ENCODE results near the gene PDP2. TPM values are rescaled to one million over a fixed set of nuclear protein-coding genes. Genes with fewer than 3 reads are reported as not detected.
A peak's percentile ranks its signal among the peaks of the same experiment; 100 is the strongest.

Gene PDP2
- total RNA-seq, 1 experiment from 2014 or later, result 23.1 TPM

DNA sequence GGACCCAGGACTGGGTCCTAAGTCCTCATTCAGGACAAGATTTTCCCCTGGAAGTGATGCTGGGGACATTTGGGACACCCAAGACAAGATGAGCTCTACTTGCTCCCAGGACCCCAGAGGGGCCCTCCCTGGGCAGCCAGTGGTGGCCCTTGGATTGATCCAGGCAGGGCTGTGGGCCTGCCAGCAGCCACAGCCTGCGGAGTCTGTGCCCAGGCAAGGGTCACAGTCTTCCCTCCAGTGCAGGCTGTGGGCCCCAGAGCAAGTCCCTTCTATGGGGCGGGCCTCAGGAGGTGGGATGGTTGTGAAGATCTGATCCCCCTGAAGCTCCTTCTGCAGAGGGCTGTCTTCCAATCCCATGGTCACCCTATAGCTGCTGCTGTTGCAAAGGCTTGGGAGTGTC, 23.5 kb upstream of the PDP2 start:
- Mint-ChIP-seq H3K4me1 (no peaks in the 10 kb centered on the region), H3K27ac (peak overlapping the region in 1 of 3 experiments; percentile 62; a peak in 1 of 7 replicates), H3K27me3 (ENCODE audit: low read depth) (peaks cover 2% of the 10 kb centered on the region), H3K9me3 (no peaks in the 10 kb centered on the region), H3K4me3 (no peak overlapping the region), H3K36me3 (ENCODE audit: insufficient read depth in 1 of 3, low read depth in 3 of 3) (no peaks in the 10 kb centered on the region)
- no peak overlapping the region for H2BK20ac ChIP-seq (ENCODE audit: low read depth, low read length, poor library complexity, severe bottlenecking)
- no peak for DNase-seq
- no peaks in the 10 kb centered on the region for H4K20me1 ChIP-seq (ENCODE audit: control insufficient read depth, insufficient read depth, insufficient read length)
- H2BK15ac ChIP-seq (ENCODE audit: low read depth, low read length), result no peak overlapping the region
- H2BK5ac ChIP-seq (ENCODE audit: insufficient read length, low read length), result no peak overlapping the region
- no peak overlapping the region for H3K56ac ChIP-seq (ENCODE audit: insufficient read length, low read depth, low read length)
- H3K9ac ChIP-seq (ENCODE audit: extremely low read depth, insufficient read length, low read length), result no peak overlapping the region
- H3K79me2 ChIP-seq (ENCODE audit: insufficient read depth, low read length), result no peaks in the 10 kb centered on the region
- no peaks in the 10 kb centered on the region for H3K4me1 ChIP-seq (ENCODE audit: insufficient read depth, low read length)
- no peak overlapping the region for H2BK12ac ChIP-seq (ENCODE audit: insufficient read length, low read depth, low read length)
- H3K18ac ChIP-seq (ENCODE audit: insufficient read length, low read depth, low read length), result no peak overlapping the region
- H3K23ac ChIP-seq (ENCODE audit: insufficient read length, low read depth, low read length), result no peak overlapping the region
- no peak overlapping the region for H2AK5ac ChIP-seq (ENCODE audit: insufficient read length, low read length)
- H3K79me1 ChIP-seq (ENCODE audit: insufficient read depth, low read depth, low read length, poor library complexity, severe bottlenecking), result no peaks in the 10 kb centered on the region
- no peak overlapping the region for H4K8ac ChIP-seq (replicated peaks; ENCODE audit: insufficient read length, low read depth, low read length)
- H3K27me3 ChIP-seq (ENCODE audit: insufficient read depth, low read length), result no peaks in the 10 kb centered on the region; the same call in 1 of the 2 replicates
- WGBS (ENCODE audit: extremely low coverage, insufficient read length, low lambda C conversion rate), result no CpG with 5 or more reads among the region's 2 CpGs
- H3K14ac ChIP-seq (ENCODE audit: insufficient read depth, low read length), result no peak overlapping the region
- peaks cover 2% of the 10 kb centered on the region for H3K23me2 ChIP-seq (ENCODE audit: insufficient read length, low read depth, low read length, poor library complexity, severe bottlenecking)
- H4K5ac ChIP-seq (ENCODE audit: insufficient read length, low read depth, low read length), result no peak overlapping the region
- H3K4me2 ChIP-seq (ENCODE audit: insufficient read depth, insufficient read length, low read length), result no peak overlapping the region
- no peak overlapping the region for H3K4ac ChIP-seq (ENCODE audit: low read depth, low read length)
- no peak overlapping the region for H4K91ac ChIP-seq (ENCODE audit: insufficient read length, low read depth, low read length)
- TF ChIP-seq, protein P1, sequence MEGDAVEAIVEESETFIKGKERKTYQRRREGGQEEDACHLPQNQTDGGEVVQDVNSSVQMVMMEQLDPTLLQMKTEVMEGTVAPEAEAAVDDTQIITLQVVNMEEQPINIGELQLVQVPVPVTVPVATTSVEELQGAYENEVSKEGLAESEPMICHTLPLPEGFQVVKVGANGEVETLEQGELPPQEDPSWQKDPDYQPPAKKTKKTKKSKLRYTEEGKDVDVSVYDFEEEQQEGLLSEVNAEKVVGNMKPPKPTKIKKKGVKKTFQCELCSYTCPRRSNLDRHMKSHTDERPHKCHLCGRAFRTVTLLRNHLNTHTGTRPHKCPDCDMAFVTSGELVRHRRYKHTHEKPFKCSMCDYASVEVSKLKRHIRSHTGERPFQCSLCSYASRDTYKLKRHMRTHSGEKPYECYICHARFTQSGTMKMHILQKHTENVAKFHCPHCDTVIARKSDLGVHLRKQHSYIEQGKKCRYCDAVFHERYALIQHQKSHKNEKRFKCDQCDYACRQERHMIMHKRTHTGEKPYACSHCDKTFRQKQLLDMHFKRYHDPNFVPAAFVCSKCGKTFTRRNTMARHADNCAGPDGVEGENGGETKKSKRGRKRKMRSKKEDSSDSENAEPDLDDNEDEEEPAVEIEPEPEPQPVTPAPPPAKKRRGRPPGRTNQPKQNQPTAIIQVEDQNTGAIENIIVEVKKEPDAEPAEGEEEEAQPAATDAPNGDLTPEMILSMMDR (conservative IDR thresholded peaks at IDR 0.05), result no peak
- no peaks in the 10 kb centered on the region for H3K9me3 ChIP-seq (ENCODE audit: control insufficient read depth, low read depth, low read length)
- no peak overlapping the region for H3K27ac ChIP-seq (ENCODE audit: insufficient read length, low read depth, low read length)
- H3T11ph ChIP-seq (ENCODE audit: low read length), result no peak overlapping the region
- no peak overlapping the region for H2BK120ac ChIP-seq (ENCODE audit: low read depth, low read length, poor library complexity, severe bottlenecking)
- no peak overlapping the region for H2AFZ ChIP-seq (ENCODE audit: low read length)
